ENCODE data around the gene PCMTD2.

DNA sequence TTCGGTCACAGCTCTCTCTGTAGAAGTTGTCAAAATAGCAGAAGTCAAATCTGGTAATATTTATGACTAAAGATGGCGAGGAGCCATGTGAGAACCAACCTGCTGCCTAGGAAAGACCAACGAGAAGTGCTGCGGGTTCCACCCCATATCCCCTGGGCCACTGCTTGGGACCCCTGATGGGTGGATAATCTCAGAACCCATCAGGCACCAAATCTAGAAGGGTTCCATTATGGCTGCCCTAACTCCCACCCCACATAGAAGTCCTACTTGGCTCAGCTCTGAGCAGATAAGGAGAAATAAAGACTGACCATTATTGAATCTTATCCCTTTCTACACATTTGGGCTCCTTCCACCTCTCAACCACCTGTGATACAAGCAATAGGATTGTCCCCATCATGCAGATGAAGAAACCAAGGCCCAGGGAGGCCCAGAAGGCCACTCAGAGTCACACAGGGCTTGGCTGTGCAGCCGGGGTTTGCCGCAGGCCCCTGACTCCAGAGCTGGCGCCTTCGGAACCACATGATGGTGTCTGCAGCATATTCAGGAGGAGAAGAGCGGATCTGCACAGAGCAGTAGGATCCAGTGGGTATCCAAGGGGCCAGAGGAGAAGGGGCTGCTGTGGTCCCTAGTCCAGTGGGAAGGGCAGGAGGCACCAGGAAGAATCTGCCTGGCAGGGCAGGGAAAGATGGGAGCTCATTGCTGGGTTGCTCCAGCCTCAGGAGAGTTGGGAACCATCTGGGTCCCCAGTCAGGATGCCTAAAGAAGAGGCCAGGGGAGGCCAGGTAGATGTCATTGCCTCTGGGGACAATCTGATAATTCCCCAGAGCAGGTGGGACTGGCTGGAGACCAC, 9.6 kb upstream of the PCMTD2 start:
- TF ChIP-seq, protein P1, sequence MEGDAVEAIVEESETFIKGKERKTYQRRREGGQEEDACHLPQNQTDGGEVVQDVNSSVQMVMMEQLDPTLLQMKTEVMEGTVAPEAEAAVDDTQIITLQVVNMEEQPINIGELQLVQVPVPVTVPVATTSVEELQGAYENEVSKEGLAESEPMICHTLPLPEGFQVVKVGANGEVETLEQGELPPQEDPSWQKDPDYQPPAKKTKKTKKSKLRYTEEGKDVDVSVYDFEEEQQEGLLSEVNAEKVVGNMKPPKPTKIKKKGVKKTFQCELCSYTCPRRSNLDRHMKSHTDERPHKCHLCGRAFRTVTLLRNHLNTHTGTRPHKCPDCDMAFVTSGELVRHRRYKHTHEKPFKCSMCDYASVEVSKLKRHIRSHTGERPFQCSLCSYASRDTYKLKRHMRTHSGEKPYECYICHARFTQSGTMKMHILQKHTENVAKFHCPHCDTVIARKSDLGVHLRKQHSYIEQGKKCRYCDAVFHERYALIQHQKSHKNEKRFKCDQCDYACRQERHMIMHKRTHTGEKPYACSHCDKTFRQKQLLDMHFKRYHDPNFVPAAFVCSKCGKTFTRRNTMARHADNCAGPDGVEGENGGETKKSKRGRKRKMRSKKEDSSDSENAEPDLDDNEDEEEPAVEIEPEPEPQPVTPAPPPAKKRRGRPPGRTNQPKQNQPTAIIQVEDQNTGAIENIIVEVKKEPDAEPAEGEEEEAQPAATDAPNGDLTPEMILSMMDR (IDR thresholded peaks at IDR 0.05) = no peak
- TF ChIP-seq POLR2A (IDR thresholded peaks at IDR 0.05) = no peak
